Activated CD8-positive, alpha-beta memory T cell treated with anti-CD3 and anti-CD28 coated beads for 4 hours (primary cell): ENCODE measurements around the gene PSRC1.
"Not testable (repeated sequence)": the region's sequence is repeated elsewhere in the genome, so short reads cannot be mapped to it uniquely, and the experiment has no call there.

Source experiments
- DNase-seq, 2 donors: peaks; one replicate each; pipeline ENCODE4 v3.0.0-alpha.2; 2020; ENCODE audit warnings: low read depth in 2 of 2

The PSRC1 gene

GRCh38 chr1:109296782-109297181 is 13.8 kb upstream of the PSRC1 start:
- DNase-seq = no peak

GRCh38 chr1:109295712-109296415 is 12.9 kb upstream of the PSRC1 start:
- DNase-seq = no peak

GRCh38 chr1:109294481-109294880 is 11.5 kb upstream of the PSRC1 start:
- DNase-seq = no peak

- no peak for DNase-seq
These were observed 10.1 kb upstream of the PSRC1 start for GRCh38 chr1:109293026-109293425.

- DNase-seq = no peak
These were observed 9.4 kb upstream of the PSRC1 start for GRCh38 chr1:109292364-109292763.

- DNase-seq = no peak
These were observed 8.1 kb upstream of the PSRC1 start for GRCh38 chr1:109290998-109291397.

- DNase-seq = no peak
These were observed 7.2 kb upstream of the PSRC1 start for GRCh38 chr1:109290137-109290536.

- DNase-seq = not testable (repeated sequence)
These were observed 3.8 kb upstream of the PSRC1 start for GRCh38 chr1:109286762-109287161.

GRCh38 chr1:109283748-109284600 is 1.0 kb upstream of the PSRC1 start:
- DNase-seq = no peak

GRCh38 chr1:109282497-109282951 is 421 bp downstream of the PSRC1 start:
- DNase-seq = no peak

- DNase-seq = no peak
These were observed 1.1 kb downstream of the PSRC1 start for GRCh38 chr1:109281680-109282496.

GRCh38 chr1:109280862-109281261 is 2.1 kb downstream of the PSRC1 start:
- no peak for DNase-seq

GRCh38 chr1:109279615-109280278 is 3.2 kb downstream of the PSRC1 start:
- DNase-seq = no peak

- DNase-seq = peak; percentile 21 to 36
These were observed 5.3 kb downstream of the PSRC1 start for GRCh38 chr1:109277434-109278204.

- DNase-seq = no peak
These were observed 7.1 kb downstream of the PSRC1 start for GRCh38 chr1:109275706-109276345.

GRCh38 chr1:109274533-109275476 is 8.1 kb downstream of the PSRC1 start:
- no peak for DNase-seq

GRCh38 chr1:109273570-109274288 is 9.2 kb downstream of the PSRC1 start:
- no peak for DNase-seq

- DNase-seq = no peak
These were observed 10.0 kb downstream of the PSRC1 start for GRCh38 chr1:109272831-109273547.
